HL-60 (cell line): ENCODE measurements around the gene NTN1.

Experiments used
- DNase-seq, 2 experiments: peaks; one replicate each; pipeline ENCODE4 v3.0.0-alpha.2; 2010 to 2020; ENCODE audit warnings: low read depth in 1 of 2, low spot score in 1 of 2
- H3K27ac ChIP-seq: fragments of 250-450 bp; sonication (Bioruptor Pico); replicated peaks from 2 replicates; pipeline ENCODE4 v1.5.1; 2020; ENCODE audit warnings: mild to moderate bottlenecking, moderate library complexity
- H3K27me3 ChIP-seq: fragments of 250-450 bp; sonication (Bioruptor Pico); 2 replicates; pipeline ENCODE4 v1.5.1; 2021; ENCODE audit warnings: mild to moderate bottlenecking, moderate library complexity; ENCODE audit not compliant: insufficient read depth, poor library complexity, severe bottlenecking
- H3K4me3 ChIP-seq: replicated peaks from 2 replicates; pipeline ENCODE4 v1.5.1; 2011; ENCODE audit warnings: mild to moderate bottlenecking, control low read depth, low read length; ENCODE audit not compliant: insufficient read depth
- CTCF ChIP-seq: IDR thresholded peaks from one replicate; pipeline ENCODE4 v1.5.1; 2011; ENCODE audit warnings: low read length, control low read depth, inconsistent platforms; ENCODE audit not compliant: insufficient read depth
- GABPA ChIP-seq: IDR thresholded peaks from 2 replicates; pipeline ENCODE4 v1.6.1; 2012; ENCODE audit warnings: low read depth
- POLR2AphosphoS5 ChIP-seq: IDR thresholded peaks from 2 replicates; pipeline ENCODE4 v1.6.1; 2012; ENCODE audit warnings: low read depth
- REST ChIP-seq: IDR thresholded peaks from 2 replicates; pipeline ENCODE4 v1.6.1; 2012; ENCODE audit warnings: low read depth; ENCODE audit not compliant: insufficient replicate concordance
- SPI1 ChIP-seq: IDR thresholded peaks from 2 replicates; pipeline ENCODE4 v1.6.1; 2012; ENCODE audit warnings: low read depth, mild to moderate bottlenecking, borderline replicate concordance

Gene NTN1

GRCh38 chr17:9090641-9091096 lies 69.4 kb downstream of the NTN1 start:
- Histone ChIP-seq H3K27ac (no peak overlapping the region), H3K27me3 (no peaks in the 10 kb centered on the region), H3K4me3 (no peak overlapping the region)
- TF ChIP-seq GABPA (no peak), REST (no peak), CTCF (no peak), POLR2AphosphoS5 (no peak)
- DNase-seq = no peak

GRCh38 chr17:9094193-9094592 lies 72.9 kb downstream of the NTN1 start:
- DNase-seq = no peak

GRCh38 chr17:9095390-9095789 lies 74.1 kb downstream of the NTN1 start:
- no peak for TF ChIP-seq REST
- no peak for TF ChIP-seq CTCF
- no peak for TF ChIP-seq SPI1
- TF ChIP-seq GABPA = no peak
- no peak for TF ChIP-seq POLR2AphosphoS5

More at GRCh38 chr17:9094193-9094592, 72.9 kb downstream of the NTN1 start:
- TF ChIP-seq GABPA = no peak
- no peak for TF ChIP-seq CTCF
- no peak for TF ChIP-seq SPI1
- TF ChIP-seq REST = no peak
- no peak for TF ChIP-seq POLR2AphosphoS5
- no peak overlapping the region for H3K4me3 ChIP-seq
- no peaks in the 10 kb centered on the region for H3K27me3 ChIP-seq
- no peak overlapping the region for H3K27ac ChIP-seq

More at GRCh38 chr17:9095390-9095789, 74.1 kb downstream of the NTN1 start:
- Histone ChIP-seq H3K4me3 (no peak overlapping the region), H3K27ac (no peak overlapping the region), H3K27me3 (no peaks in the 10 kb centered on the region)
- DNase-seq = no peak
